Liver (tissue), 9 donors: ENCODE results near the gene IRX2. TPM values are rescaled to one million over a fixed set of nuclear protein-coding genes. Genes with fewer than 3 reads are reported as not detected.

Source experiments
- DNase-seq: peaks from one replicate; pipeline ENCODE4 v3.0.0-alpha.2; 2017; ENCODE audit warnings: low spot score
- H3K27ac ChIP-seq, 2 donors: one replicate each; pipeline ENCODE4 v1.7.0; 2013; ENCODE audit warnings: inconsistent platforms in 2 of 2, low read length in 2 of 2, control low read depth in 1 of 2, low read depth in 1 of 2, mild to moderate bottlenecking in 1 of 2
- H3K27me3 ChIP-seq, 4 donors: one replicate each; pipeline versions ENCODE4 v1.6.1 to v1.7.0; 2013; ENCODE audit warnings: low read length in 3 of 4, inconsistent platforms in 1 of 4, mild to moderate bottlenecking in 1 of 4, moderate library complexity in 1 of 4; ENCODE audit not compliant: control insufficient read depth in 4 of 4, insufficient read depth in 4 of 4
- H3K36me3 ChIP-seq, 4 donors: one replicate each; pipeline versions ENCODE4 v1.6.1 to v1.7.0; 2013; ENCODE audit warnings: low read length in 3 of 4, mild to moderate bottlenecking in 3 of 4, low read depth in 1 of 4, moderate library complexity in 1 of 4; ENCODE audit not compliant: control insufficient read depth in 4 of 4, insufficient read depth in 3 of 4
- H3K4me1 ChIP-seq, 4 donors: one replicate each; pipeline versions ENCODE4 v1.6.1 to v1.7.0; 2013; ENCODE audit warnings: low read length in 3 of 4, mild to moderate bottlenecking in 3 of 4, moderate library complexity in 1 of 4; ENCODE audit not compliant: control insufficient read depth in 4 of 4, insufficient read depth in 4 of 4
- H3K4me3 ChIP-seq, 3 donors: one replicate each; pipeline versions ENCODE4 v1.6.1 to v1.7.0; 2013; ENCODE audit warnings: low read length in 3 of 3, control low read depth in 1 of 3, low read depth in 1 of 3, mild to moderate bottlenecking in 1 of 3
- H3K9ac ChIP-seq, 2 donors: one replicate each; pipeline ENCODE4 v1.7.0; 2013; ENCODE audit warnings: low read length in 2 of 2, mild to moderate bottlenecking in 2 of 2, moderate library complexity in 2 of 2, control low read depth in 1 of 2, low read depth in 1 of 2
- H3K9me3 ChIP-seq, 4 donors: one replicate each; pipeline versions ENCODE4 v1.6.1 to v1.7.0; 2013; ENCODE audit warnings: low read length in 3 of 4; ENCODE audit not compliant: control insufficient read depth in 4 of 4
- ATF3 ChIP-seq: IDR thresholded peaks from 2 replicates; pipeline ENCODE4 v1.6.1; 2016; ENCODE audit warnings: antibody characterized with exemption
- EGR1 ChIP-seq, 2 donors: IDR thresholded peaks; 2 replicates each; pipeline ENCODE4 v1.6.1; 2016 to 2018; ENCODE audit warnings: antibody characterized with exemption in 2 of 2, low read depth in 2 of 2
- FOXA2 ChIP-seq: IDR thresholded peaks from 2 replicates; pipeline ENCODE4 v1.6.1; 2016; ENCODE audit warnings: antibody characterized with exemption
- GABPA ChIP-seq, 2 donors: IDR thresholded peaks in 1 of 2; conservative IDR thresholded peaks in 1 of 2; 2 replicates each; pipeline ENCODE4 v1.6.1; 2016; ENCODE audit warnings: antibody characterized with exemption in 2 of 2, mild to moderate bottlenecking in 1 of 2, moderate library complexity in 1 of 2
- HNF4A ChIP-seq, 2 donors: conservative IDR thresholded peaks; 2 replicates each; pipeline ENCODE4 v1.6.1; 2016; ENCODE audit warnings: antibody characterized with exemption in 2 of 2, mild to moderate bottlenecking in 2 of 2
- HNF4G ChIP-seq: IDR thresholded peaks from 2 replicates; pipeline ENCODE4 v1.6.1; 2016; ENCODE audit warnings: antibody characterized with exemption
- NR2F2 ChIP-seq: IDR thresholded peaks from 2 replicates; pipeline ENCODE4 v1.6.1; 2016; ENCODE audit warnings: antibody characterized with exemption
- REST ChIP-seq: IDR thresholded peaks from 2 replicates; pipeline ENCODE4 v1.6.1; 2016; ENCODE audit warnings: antibody characterized with exemption, mild to moderate bottlenecking
- RXRA ChIP-seq, 2 donors: IDR thresholded peaks; 2 replicates each; pipeline ENCODE4 v1.6.1; 2017 to 2018; ENCODE audit warnings: antibody characterized with exemption in 2 of 2, mild to moderate bottlenecking in 1 of 2
- ZBTB33 ChIP-seq: IDR thresholded peaks from 2 replicates; pipeline ENCODE4 v1.6.1; 2016; ENCODE audit warnings: antibody characterized with exemption
- WGBS: extraction: QIAGEN DNeasy Blood & Tissue Kit; methylation state at CpG from one replicate; pipeline ENCODE4 v1.1.7; 2013; 5-methylcytosine and 5-hydroxymethylcytosine counted together
- polyA plus RNA-seq, 2 donors: library from polyadenylated mRNA; stranded (reverse) in 1 of 2; unstranded in 1 of 2; fragments of 200-250 nt in 1 of 2; fragments of >200 nt in 1 of 2; fragmentation: Nextera tagmentation in 1 of 2; extraction: Ambion mirVana in 1 of 2; gene quantifications; one replicate each; pipeline versions ENCODE4 v1.2.1 to v1.2.3, GENCODE V29; 2013 to 2015
- total RNA-seq, 2 donors: library from RNA; depleted of rRNA; stranded (reverse); fragments of >200 nt; gene quantifications; one replicate each; pipeline ENCODE4 v1.2.3, GENCODE V29; 2014
- donor health status: healthy.
- donor health status: healthy.
- donor health status: healthy.
- donor health status: healthy.
- donor health status: healthy.

The IRX2 gene
- total and polyA plus RNA-seq, 4 donors: not detected

DNA sequence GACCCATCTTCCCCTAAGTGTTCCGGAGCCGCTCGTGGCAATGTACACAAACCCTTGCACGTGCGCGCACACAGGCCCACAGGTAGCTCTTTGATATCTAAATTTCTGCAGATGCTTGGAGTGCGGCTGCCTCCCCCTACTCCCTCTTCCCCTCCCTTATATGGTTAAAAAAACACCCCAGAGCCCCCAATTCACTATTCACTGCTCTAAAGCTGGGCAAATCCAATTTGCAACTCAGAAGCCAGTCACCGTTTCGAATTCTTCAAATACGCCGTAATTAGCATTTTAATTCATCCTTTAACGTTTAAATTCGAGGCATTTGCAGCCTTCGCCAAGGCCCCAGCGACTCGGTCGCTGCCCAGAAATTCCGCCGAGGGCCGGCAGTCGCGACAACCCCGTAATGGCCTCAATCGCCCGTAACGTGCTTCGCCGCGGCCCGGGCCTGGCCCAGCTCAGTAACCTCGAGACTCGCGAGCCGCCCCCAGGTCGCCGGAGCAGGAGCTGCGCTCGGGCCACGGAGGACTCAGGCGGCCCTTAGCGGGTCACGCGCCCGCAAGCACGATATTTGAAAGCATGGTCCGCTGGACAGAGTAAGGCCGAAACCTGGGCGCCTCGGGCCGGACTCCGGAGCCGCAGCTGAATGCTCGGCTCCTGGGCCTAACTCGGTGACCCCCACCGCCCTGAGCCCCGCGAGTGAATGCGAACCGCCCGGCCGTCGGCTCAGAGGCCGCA is 1.3 kb downstream of the IRX2 start:
- Histone ChIP-seq H3K4me3 (no peak overlapping the region), H3K4me1 (peaks cover 7 to 47% (median 19%) of the 10 kb centered on the region in 4 donors)
- 6% methylated on average over 63 of the region's 63 CpGs for WGBS

DNA sequence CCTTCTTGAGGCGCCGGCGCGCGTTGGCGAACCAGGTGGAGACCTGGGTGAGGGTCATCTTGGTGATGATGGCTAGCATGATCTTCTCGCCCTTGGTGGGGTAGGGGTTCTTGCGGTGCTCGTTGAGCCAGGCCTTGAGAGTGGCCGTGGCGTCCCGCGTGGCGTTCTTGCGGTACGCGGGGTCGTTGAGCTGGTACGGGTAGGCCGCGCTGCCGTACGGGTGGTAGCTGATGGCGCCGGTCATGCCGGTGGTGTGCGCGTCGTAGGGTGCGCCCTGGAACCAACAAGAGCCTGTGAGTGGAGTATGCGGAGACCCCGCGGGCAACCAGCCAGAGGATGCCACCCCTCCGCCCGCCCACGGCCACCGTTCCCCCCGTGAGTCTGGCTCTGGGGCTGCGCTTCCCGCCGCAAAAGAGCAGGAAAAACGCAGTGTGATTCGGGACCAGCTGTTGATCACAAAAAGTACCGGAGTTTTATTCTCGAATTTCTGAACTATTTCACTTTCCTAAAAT is 1.9 kb downstream of the IRX2 start:
- Histone ChIP-seq H3K9me3 (peaks cover 0 to 2% (median 0%) of the 10 kb centered on the region in 4 donors), H3K27ac (no peak overlapping the region), H3K4me1 (peaks cover 2 to 41% (median 15%) of the 10 kb centered on the region in 4 donors), H3K4me3 (no peak overlapping the region), H3K9ac (no peak overlapping the region), H3K27me3 (peaks cover 7 to 57% (median 15%) of the 10 kb centered on the region in 4 donors), H3K36me3 (no peaks in the 10 kb centered on the region)
- WGBS: 12% methylated on average over 45 of the region's 45 CpGs
- DNase-seq: no peak
- TF ChIP-seq RXRA (IDR thresholded peaks at IDR 0.05): no peak
- TF ChIP-seq HNF4G: no peak
- TF ChIP-seq HNF4A (conservative IDR thresholded peaks at IDR 0.05): no peak

More for the DNA sequence above, 1.3 kb downstream of the IRX2 start:
- no peak for DNase-seq
- peaks cover 0 to 2% (median 0%) of the 10 kb centered on the region in 4 donors for H3K9me3 ChIP-seq
- TF ChIP-seq FOXA2 (no peak), ZBTB33 (no peak)
- H3K36me3 ChIP-seq: no peaks in the 10 kb centered on the region
- peaks cover 7 to 58% (median 15%) of the 10 kb centered on the region in 4 donors for H3K27me3 ChIP-seq
- no peak overlapping the region for H3K27ac ChIP-seq
- H3K9ac ChIP-seq: no peak overlapping the region

GRCh38 chr5:2748861-2749513 is 2.5 kb downstream of the IRX2 start:
- no peaks in the 10 kb centered on the region for H3K36me3 ChIP-seq
- H3K4me3 ChIP-seq: no peak overlapping the region
- H3K9ac ChIP-seq: no peak overlapping the region
- H3K4me1 ChIP-seq: peaks cover 2 to 41% (median 15%) of the 10 kb centered on the region in 4 donors
- TF ChIP-seq EGR1 (IDR thresholded peaks at IDR 0.05; ENCODE audit: low read depth in 2 of 2) (no peak), NR2F2 (no peak), ATF3 (no peak), REST (no peak), HNF4G (no peak), GABPA (IDR thresholded peaks at IDR 0.05 in 1 of 2, conservative IDR thresholded peaks at IDR 0.05 in 1 of 2) (no peak)
- DNase-seq: no peak
- peaks cover 6 to 60% (median 15%) of the 10 kb centered on the region in 4 donors for H3K27me3 ChIP-seq
- H3K27ac ChIP-seq: no peak overlapping the region
- WGBS: 14% methylated on average over 71 of the region's 71 CpGs
- H3K9me3 ChIP-seq: peaks cover 0 to 2% (median 0%) of the 10 kb centered on the region in 4 donors
